Effector CD4-positive, alpha-beta T cell (primary cell): ENCODE results near the gene MLX.
"Not testable (repeated sequence)": the region's sequence is repeated elsewhere in the genome, so short reads cannot be mapped to it uniquely, and the experiment has no call there.

Experiments
- DNase-seq: peaks from one replicate; pipeline ENCODE4 v3.0.0-alpha.2; 2020

MLX gene

GRCh38 chr17:42536372-42537155 is 30.3 kb upstream of the MLX start:
- DNase-seq, result peak; percentile 52

- DNase-seq, result no peak
Measured at GRCh38 chr17:42537156-42537805, 29.6 kb upstream of the MLX start.

- DNase-seq, result no peak
Measured at GRCh38 chr17:42537826-42538451, 29.0 kb upstream of the MLX start.

GRCh38 chr17:42538482-42538881 is 28.4 kb upstream of the MLX start:
- no peak for DNase-seq

- not testable (repeated sequence) for DNase-seq
Measured at GRCh38 chr17:42540558-42540957, 26.3 kb upstream of the MLX start.

GRCh38 chr17:42541041-42541833 is 25.7 kb upstream of the MLX start:
- no peak for DNase-seq

GRCh38 chr17:42543190-42544079 is 23.5 kb upstream of the MLX start:
- DNase-seq, result no peak

GRCh38 chr17:42544874-42545283 is 22.0 kb upstream of the MLX start:
- DNase-seq, result no peak

- DNase-seq, result not testable (repeated sequence)
Measured at GRCh38 chr17:42545755-42546505, 21.0 kb upstream of the MLX start.

GRCh38 chr17:42547001-42547461 is 19.9 kb upstream of the MLX start:
- no peak for DNase-seq

GRCh38 chr17:42547698-42548069 is 19.2 kb upstream of the MLX start:
- DNase-seq, result no peak

- DNase-seq, result peak; percentile 73
Measured at GRCh38 chr17:42548070-42548837, 18.6 kb upstream of the MLX start.

- no peak for DNase-seq
Measured at GRCh38 chr17:42548993-42549755, 17.7 kb upstream of the MLX start.

GRCh38 chr17:42552736-42553135 is 14.2 kb upstream of the MLX start, which contains the start of gene HSD17B1:
HSD17B1 (plus strand) TSS chr17:42552923; CDS start chr17:42552934, 11 bp downstream.
- not testable (repeated sequence) for DNase-seq

GRCh38 chr17:42553161-42553818 is 13.6 kb upstream of the MLX start:
- DNase-seq, result no peak

GRCh38 chr17:42553866-42554249 is 13.0 kb upstream of the MLX start:
- DNase-seq, result no peak

GRCh38 chr17:42554250-42555121 is 12.4 kb upstream of the MLX start:
- peak; percentile 62 for DNase-seq

GRCh38 chr17:42555122-42555622 is 11.7 kb upstream of the MLX start:
- no peak for DNase-seq
